ENCODE measurements around the gene TRIM47. TPM values are rescaled to one million over a fixed set of nuclear protein-coding genes. Genes with fewer than 3 reads are reported as not detected.

TRIM47 gene
- total and polyA plus RNA-seq, 2 of the 13 experiments (the other 11 are each of a cell fraction or from before 2014, with no cell fraction given) = 33.5 to 82.0 TPM

- ATAC-seq = no peak
- 94% methylated on average over 26 of the region's 32 CpGs for WGBS (ENCODE audit: low lambda C conversion rate)
- TF ChIP-seq KLF15 (CRISPR knock-in tag; IDR thresholded peaks at IDR 0.05; ENCODE audit: borderline replicate concordance) (no peak), MED1 (CRISPR knock-in tag; IDR thresholded peaks at IDR 0.05) (no peak), ZNF660 (CRISPR knock-in tag; IDR thresholded peaks at IDR 0.05; ENCODE audit: borderline replicate concordance, low read depth) (no peak), FOXJ3 (CRISPR knock-in tag; IDR thresholded peaks at IDR 0.05; ENCODE audit: borderline replicate concordance) (no peak), ZFP36 (IDR thresholded peaks at IDR 0.05; ENCODE audit: borderline replicate concordance, low read depth, low read length, partially characterized antibody) (no peak), ELF1 (CRISPR knock-in tag; IDR thresholded peaks at IDR 0.05) (no peak), HOXD1 (CRISPR knock-in tag; IDR thresholded peaks at IDR 0.05) (no peak), PHF5A (CRISPR knock-in tag; IDR thresholded peaks at IDR 0.05; ENCODE audit: low read depth, unreplicated experiment) (no peak)
- TF ChIP-seq, protein P1, sequence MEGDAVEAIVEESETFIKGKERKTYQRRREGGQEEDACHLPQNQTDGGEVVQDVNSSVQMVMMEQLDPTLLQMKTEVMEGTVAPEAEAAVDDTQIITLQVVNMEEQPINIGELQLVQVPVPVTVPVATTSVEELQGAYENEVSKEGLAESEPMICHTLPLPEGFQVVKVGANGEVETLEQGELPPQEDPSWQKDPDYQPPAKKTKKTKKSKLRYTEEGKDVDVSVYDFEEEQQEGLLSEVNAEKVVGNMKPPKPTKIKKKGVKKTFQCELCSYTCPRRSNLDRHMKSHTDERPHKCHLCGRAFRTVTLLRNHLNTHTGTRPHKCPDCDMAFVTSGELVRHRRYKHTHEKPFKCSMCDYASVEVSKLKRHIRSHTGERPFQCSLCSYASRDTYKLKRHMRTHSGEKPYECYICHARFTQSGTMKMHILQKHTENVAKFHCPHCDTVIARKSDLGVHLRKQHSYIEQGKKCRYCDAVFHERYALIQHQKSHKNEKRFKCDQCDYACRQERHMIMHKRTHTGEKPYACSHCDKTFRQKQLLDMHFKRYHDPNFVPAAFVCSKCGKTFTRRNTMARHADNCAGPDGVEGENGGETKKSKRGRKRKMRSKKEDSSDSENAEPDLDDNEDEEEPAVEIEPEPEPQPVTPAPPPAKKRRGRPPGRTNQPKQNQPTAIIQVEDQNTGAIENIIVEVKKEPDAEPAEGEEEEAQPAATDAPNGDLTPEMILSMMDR (CRISPR knock-in tag; IDR thresholded peaks at IDR 0.05) = no peak
- H2AFZ ChIP-seq (ENCODE audit: low read length) = no peak overlapping the region
- H3K27me3 ChIP-seq (ENCODE audit: control insufficient read depth in 1 of 2, insufficient read depth in 2 of 2, low read length in 2 of 2) = no peaks in the 10 kb centered on the region
- no peaks in the 10 kb centered on the region for H4K20me1 ChIP-seq (ENCODE audit: insufficient read depth, low read length)
- ChIA-PET CTCF (ENCODE audit: low intra/inter-chr PET ratio, low total read pairs) (no interaction called here), POLR2A (interaction anchor here (2.7 kb wide), 1 partner anchor 9 kb away, joined by 12 read pairs; the partner anchor contains the start of gene MRPL38)
- H3K27ac ChIP-seq (ENCODE audit: extremely low read length, insufficient read depth, low read length) = no peak overlapping the region
- in situ Hi-C loops (cut with HindIII; ENCODE audit: extremely low pct_ligation_motif_present, low pct_unique_long_range_greater_than_20kb) = no loop called here
- H3K4me3 ChIP-seq (replicated peaks in 1 of 3; ENCODE audit: insufficient read depth in 1 of 3, low read depth in 2 of 3, low read length in 3 of 3) = no peak overlapping the region
- no peak for FAIRE-seq
- H3K79me2 ChIP-seq (ENCODE audit: insufficient read depth, low read length) = no peaks in the 10 kb centered on the region
- no peak for DNase-seq (ENCODE audit: low spot score)
- H3K4me1 ChIP-seq (ENCODE audit: insufficient read depth, low read length) = peaks cover 28% of the 10 kb centered on the region
- H3K4me2 ChIP-seq (ENCODE audit: low read depth, low read length) = no peak overlapping the region
- H3K9me3 ChIP-seq (ENCODE audit: low read length) = no peaks in the 10 kb centered on the region
- no peak overlapping the region for H3K9ac ChIP-seq (ENCODE audit: insufficient read depth, low read depth, low read length)
- no TSS peak for BruUV-seq (replicated peaks)
- H3K36me3 ChIP-seq (replicated peaks in 1 of 2; ENCODE audit: control insufficient read depth in 1 of 2, insufficient read depth in 2 of 2, low read length in 2 of 2) = no peaks in the 10 kb centered on the region
- intact Hi-C loops (cut with micrococcal nuclease; ENCODE audit: unreplicated experiment) = no loop called here
Observed at GRCh38 chr17:75913537-75914210, 35.3 kb upstream of the TRIM47 start.

All from HepG2 (cell line).